NCI-H1694 (cell line): ENCODE data around the gene SASS6.

Experiments
- DNase-seq: peaks from one replicate; lab custom pipeline; 2025; lab: John Stamatoyannopoulos, UW

SASS6 gene

DNA sequence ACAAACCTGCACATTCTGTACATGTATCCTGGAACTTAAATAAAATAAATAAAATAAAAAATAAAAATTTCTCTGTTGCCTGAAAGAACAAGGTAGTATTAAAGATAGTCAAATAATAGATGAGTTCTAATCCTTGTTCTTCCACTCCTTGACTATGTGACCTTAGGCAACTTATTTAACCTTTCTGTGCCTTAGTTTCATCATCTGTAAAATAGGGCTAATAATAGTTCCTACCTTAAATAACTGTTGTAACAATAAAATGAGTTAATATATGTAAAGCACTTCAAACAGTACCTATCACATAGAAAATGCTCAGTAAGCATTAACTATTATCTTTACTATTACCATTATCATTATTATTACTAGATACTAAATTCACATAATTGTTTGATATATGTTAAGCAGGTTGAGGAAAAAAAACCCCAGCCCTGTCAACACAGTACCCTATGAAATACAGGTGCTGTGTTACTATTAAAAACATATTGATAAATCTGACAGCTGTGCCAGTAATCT lies 23.1 kb downstream of the SASS6 start:
- no peak for DNase-seq

DNA sequence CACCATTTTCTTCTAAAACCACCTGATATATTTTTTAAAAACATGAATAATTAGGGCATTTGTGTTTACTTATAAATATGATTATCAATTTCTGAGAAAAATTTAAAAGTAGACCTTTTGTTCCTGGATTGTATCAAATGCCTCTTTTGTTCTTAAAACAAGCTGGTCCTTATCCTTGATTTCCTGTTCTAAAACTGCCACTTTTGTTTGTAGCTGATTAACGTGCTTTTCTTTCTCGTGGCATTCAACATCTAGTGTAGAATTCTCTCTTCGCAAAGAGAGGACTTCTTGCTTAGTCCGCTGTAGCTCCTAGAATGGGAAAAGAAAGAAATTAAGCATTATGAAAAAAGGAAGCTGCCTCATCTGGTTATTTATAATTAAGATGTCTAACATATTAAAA lies 25.0 kb downstream of the SASS6 start:
- DNase-seq = no peak

DNA sequence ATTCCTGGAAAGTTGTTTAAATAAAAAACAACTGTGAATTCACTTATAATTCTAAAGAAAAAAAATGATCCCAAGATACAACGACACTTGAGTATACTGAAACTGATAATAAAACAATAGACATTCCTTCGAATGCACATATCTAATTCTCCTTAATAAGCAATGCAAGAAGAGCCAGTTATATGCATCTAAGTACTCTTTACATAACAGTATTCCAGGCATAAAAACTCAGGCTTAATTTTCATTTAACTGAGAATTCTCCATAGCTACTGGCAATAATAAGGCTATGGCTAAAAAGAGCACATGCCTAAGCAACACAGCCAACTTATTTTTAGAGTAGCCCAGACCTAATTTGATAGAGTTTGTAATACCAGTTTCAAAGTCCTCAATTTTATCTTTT lies 31.2 kb downstream of the SASS6 start:
- no peak for DNase-seq

DNA sequence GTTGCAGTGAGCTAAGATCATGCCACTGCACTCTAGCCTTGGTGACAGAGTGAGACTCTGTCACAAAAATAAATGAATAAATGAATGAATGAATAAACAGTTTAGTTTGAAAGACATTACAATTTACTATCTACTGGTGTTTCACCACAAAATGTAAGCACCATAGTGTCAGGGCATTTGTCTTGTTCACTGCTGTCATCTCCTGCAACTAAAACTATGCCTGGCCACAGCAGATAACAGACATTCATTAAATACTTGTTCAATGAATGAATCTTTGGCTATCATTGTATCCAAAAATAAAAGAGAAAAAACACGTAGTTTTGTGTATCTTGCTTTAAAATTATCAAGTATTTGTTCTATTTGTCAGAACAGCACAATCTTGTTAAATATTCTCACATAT lies 32.5 kb downstream of the SASS6 start:
- no peak for DNase-seq

DNA sequence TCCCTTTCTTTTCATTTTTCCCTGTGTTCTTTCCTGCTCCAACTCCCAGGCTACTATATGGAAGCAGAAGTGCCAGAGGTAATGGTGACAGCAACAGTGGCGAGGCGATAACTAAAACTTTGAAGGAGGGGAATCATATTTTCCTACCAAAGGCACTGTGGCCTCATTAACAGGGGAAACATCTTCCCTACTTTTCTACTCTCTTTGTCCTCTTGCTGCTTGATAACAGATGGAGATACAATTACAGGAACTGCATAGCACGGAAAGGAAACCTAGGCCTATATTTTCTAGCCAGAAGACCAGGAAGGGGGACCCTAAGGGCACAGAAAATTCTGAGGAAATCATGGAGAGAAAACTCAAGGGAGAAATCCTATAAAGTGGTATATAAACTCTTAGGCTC lies 42.3 kb downstream of the SASS6 start:
- no peak for DNase-seq

DNA sequence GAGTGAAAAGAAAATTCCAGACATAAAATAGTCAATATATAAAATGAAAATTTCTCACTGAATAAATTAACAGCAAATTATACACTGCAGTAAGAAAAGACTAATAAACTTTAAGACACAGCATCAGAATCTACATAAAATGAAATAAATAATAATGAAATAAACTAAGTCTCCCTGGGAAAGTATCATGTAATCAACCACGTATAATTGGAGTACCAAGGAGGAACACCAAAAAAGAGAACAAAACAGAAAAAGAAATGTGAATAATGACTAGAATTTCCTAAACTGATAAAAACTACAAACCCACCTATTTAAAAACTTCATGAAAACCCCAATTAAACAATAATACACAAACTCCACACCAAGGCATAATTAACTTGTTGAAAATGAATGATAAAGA lies 43.6 kb downstream of the SASS6 start:
- no peak for DNase-seq

GRCh38 chr1:100087396-100087795 lies 45.3 kb downstream of the SASS6 start:
- no peak for DNase-seq

DNA sequence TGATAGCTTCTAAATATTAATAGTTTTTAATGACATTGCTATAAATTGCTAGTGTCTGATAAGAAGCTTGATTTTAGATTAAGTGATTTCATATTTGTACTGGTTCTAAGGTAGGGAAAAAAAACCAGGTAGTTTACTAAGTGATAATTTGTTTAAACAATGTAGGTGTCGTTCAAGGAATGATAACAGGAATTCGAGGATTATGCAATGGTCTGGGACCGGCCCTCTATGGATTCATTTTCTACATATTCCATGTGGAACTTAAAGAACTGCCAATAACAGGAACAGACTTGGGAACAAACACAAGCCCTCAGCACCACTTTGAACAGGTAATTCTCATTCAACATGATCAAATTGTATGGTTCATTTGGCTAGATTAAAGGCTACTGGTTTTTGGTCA lies 52.4 kb downstream of the SASS6 start:
- no peak for DNase-seq

- DNase-seq = no peak
These were observed 55.2 kb downstream of the SASS6 start for GRCh38 chr1:100077531-100077930.

GRCh38 chr1:100076744-100077143 lies 56.0 kb downstream of the SASS6 start:
- DNase-seq = no peak

GRCh38 chr1:100076319-100076718 lies 56.4 kb downstream of the SASS6 start:
- no peak for DNase-seq

DNA sequence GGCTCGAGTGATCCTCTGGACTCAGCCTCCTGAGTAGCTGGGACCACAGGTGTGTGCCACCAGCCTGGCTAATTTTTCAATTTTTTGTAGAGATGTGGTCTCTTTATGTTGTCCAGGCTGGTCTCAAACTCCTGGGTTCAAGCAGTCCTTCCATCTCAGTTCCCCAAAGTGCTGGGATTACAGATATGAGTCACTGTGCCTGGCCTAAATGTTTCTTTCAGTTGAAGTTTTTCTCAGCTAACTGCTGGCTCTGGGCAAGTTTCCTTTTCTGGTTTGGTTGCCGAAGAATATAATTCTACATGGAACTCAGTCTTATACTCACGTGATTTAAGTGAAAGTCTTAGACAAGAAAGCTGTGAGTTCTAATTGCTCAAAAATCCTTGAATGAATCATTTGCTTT lies 57.0 kb downstream of the SASS6 start:
- no peak for DNase-seq

- no peak for DNase-seq
These were observed 57.9 kb downstream of the SASS6 start for GRCh38 chr1:100074604-100075395.

DNA sequence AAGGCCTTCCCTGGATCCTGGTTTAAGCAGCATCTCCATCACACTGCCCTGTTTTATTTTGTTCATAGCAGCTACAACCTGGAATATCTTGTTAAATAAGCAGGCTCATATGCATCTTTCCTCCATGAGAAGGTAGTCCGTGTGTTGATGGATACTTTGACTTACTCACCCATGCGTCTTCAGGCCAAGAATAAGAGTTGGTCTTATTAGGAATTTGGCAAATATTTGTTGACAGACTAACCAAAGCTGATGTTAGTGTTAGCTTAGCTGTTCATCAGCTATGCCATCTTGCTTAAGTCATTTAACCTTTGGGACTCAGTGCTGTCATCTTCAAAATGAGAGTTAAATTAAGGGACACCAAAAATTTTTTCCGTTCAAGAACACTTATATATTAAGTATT lies 59.2 kb downstream of the SASS6 start:
- no peak for DNase-seq

- DNase-seq = no peak
These were observed 62.4 kb downstream of the SASS6 start for GRCh38 chr1:100070201-100070939.

- DNase-seq = no peak
These were observed 66.8 kb downstream of the SASS6 start for GRCh38 chr1:100065969-100066227.

- no peak for DNase-seq
These were observed 67.4 kb downstream of the SASS6 start for GRCh38 chr1:100065183-100065968.

DNA sequence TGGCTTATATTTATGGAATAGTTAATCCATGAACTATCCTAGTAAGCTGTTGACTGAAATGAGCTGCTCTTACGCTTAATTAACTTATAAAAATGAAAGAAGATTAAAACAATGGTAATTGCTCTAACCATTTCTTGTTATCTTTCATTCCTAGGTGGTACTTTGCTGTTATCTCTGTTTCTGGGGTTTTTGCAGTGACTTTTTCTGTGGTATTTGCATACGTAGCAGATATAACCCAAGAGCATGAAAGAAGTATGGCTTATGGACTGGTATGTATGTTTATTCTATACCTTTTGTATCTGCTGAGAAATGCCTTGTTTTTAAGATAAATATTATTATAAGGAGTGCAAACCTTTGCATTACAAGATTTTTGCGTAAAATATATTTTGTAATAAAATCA lies 71.0 kb downstream of the SASS6 start:
- DNase-seq = no peak

- DNase-seq = no peak
These were observed 79.0 kb downstream of the SASS6 start for GRCh38 chr1:100053727-100054126.

DNA sequence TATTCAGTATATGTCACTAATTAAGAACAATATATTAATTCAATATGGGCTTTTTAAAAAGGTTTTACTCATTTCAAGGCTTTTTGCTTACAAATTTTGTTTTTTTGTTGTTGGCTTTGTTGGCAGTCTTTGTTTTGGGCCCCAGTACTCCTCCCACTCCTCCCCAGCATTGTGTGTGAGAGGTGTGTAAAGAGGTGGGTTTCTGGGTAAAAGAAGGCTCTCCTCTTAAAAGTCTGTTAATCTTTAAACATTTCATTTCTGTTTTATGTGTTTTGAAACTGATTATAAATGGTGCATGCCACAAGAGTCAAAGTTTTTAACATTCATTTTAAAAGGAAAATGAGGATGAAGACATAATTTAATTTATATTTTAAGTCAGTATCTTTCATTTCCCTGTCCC lies 79.6 kb downstream of the SASS6 start:
- no peak for DNase-seq

- no peak for DNase-seq
These were observed 80.8 kb downstream of the SASS6 start for GRCh38 chr1:100051893-100052292.

- no peak for DNase-seq
These were observed 81.3 kb downstream of the SASS6 start for GRCh38 chr1:100051401-100051800.

GRCh38 chr1:100050139-100050538 lies 82.6 kb downstream of the SASS6 start:
- no peak for DNase-seq
